Fibroblast of lung (primary cell): ENCODE results near the gene C1orf53. TPM values are rescaled to one million over a fixed set of nuclear protein-coding genes. Genes with fewer than 3 reads are reported as not detected.

Source experiments
- DNase-seq, 2 donors: peaks; one replicate each; pipeline versions ENCODE4 v3.0.0 to v3.0.0-alpha.2; 2010; ENCODE audit warnings: low read depth in 2 of 2
- H2AFZ ChIP-seq: 2 replicates; pipeline ENCODE4 v1.5.1; 2012; ENCODE audit warnings: low read length, control low read depth, inconsistent platforms
- H3K27ac ChIP-seq: 2 replicates; pipeline ENCODE4 v1.5.1; 2011; ENCODE audit warnings: low read length, control low read depth; ENCODE audit not compliant: insufficient read depth
- H3K27me3 ChIP-seq: 2 replicates; pipeline ENCODE4 v1.5.1; 2011; ENCODE audit warnings: mild to moderate bottlenecking, low read length; ENCODE audit not compliant: control insufficient read depth, insufficient read depth
- H3K36me3 ChIP-seq: 2 replicates; pipeline ENCODE4 v1.5.1; 2011; ENCODE audit warnings: low read length; ENCODE audit not compliant: control insufficient read depth, insufficient read depth
- H3K4me1 ChIP-seq: 2 replicates; pipeline ENCODE4 v1.5.1; 2011; ENCODE audit warnings: low read length; ENCODE audit not compliant: control insufficient read depth, insufficient read depth; ENCODE audit errors: extremely low read depth
- H3K4me2 ChIP-seq: 2 replicates; pipeline ENCODE4 v1.5.1; 2011; ENCODE audit warnings: low read length, control low read depth; ENCODE audit not compliant: insufficient read depth; ENCODE audit errors: extremely low read depth
- H3K4me3 ChIP-seq, 4 experiments: fragments of 200-600 bp in 1 of 4; sonication (generic) in 1 of 4; replicated peaks in 1 of 4; 2 replicates each; pipeline ENCODE4 v1.5.1; 2011 to 2016; ENCODE audit warnings: low read length in 4 of 4, low read depth in 3 of 4, mild to moderate bottlenecking in 3 of 4, control low read depth in 2 of 4, inconsistent platforms in 1 of 4, mixed read lengths in 1 of 4; ENCODE audit not compliant: insufficient read depth in 1 of 4; ENCODE audit errors: control extremely low read depth in 1 of 4
- H3K79me2 ChIP-seq: 2 replicates; pipeline ENCODE4 v1.5.1; 2012; ENCODE audit warnings: mild to moderate bottlenecking, low read length, inconsistent platforms; ENCODE audit not compliant: control insufficient read depth, insufficient read depth
- H3K9ac ChIP-seq: 2 replicates; pipeline ENCODE4 v1.5.1; 2011; ENCODE audit warnings: mild to moderate bottlenecking, low read length, control low read depth; ENCODE audit not compliant: insufficient read depth
- H3K9me3 ChIP-seq: 2 replicates; pipeline ENCODE4 v1.5.1; 2012; ENCODE audit warnings: low read depth, low read length; ENCODE audit not compliant: control insufficient read depth, insufficient read depth
- H4K20me1 ChIP-seq: 2 replicates; pipeline ENCODE4 v1.5.1; 2011; ENCODE audit warnings: low read length; ENCODE audit not compliant: control insufficient read depth, insufficient read depth; ENCODE audit errors: extremely low read depth
- EZH2 ChIP-seq: IDR thresholded peaks from 2 replicates; pipeline ENCODE4 v1.5.1; 2012; ENCODE audit warnings: low read length, control low read depth, mild to moderate bottlenecking; ENCODE audit errors: missing control alignments
- polyA plus RNA-seq, 2 donors: library from polyadenylated mRNA; depleted of rRNA in 1 of 2; stranded (reverse) in 1 of 2; unstranded in 1 of 2; fragments of >200 nt; gene quantifications; 2 replicates each; pipeline ENCODE4 v1.2.1, GENCODE V29; 2011 to 2012; ENCODE audit warnings: missing spikeins in 1 of 2
- total RNA-seq: library from RNA; depleted of rRNA; stranded (reverse); fragments of >200 nt; gene quantifications from 2 replicates; pipeline ENCODE4 v1.2.1, GENCODE V29; 2014
- TF ChIP-seq, protein P1 (sequence below), 2 donors: IDR thresholded peaks in 1 of 2; conservative IDR thresholded peaks in 1 of 2; 1 replicate in 1 of 2; 2 replicates in 1 of 2; pipeline ENCODE4 v1.5.1; 2011 to 2012; ENCODE audit warnings: low read length in 2 of 2, control low read depth in 1 of 2, inconsistent platforms in 1 of 2, low read depth in 1 of 2, mild to moderate bottlenecking in 1 of 2

The C1orf53 gene
- total and polyA plus RNA-seq, 2 donors (not counting 1 experiment from before 2014, with no cell fraction given): 3.0 to 3.3 TPM

GRCh38 chr1:197908716-197909220, 6.3 kb downstream of the C1orf53 start:
- Histone ChIP-seq H3K4me2 (no peak overlapping the region), H3K27me3 (peaks cover 68% of the 10 kb centered on the region), H3K4me1 (no peaks in the 10 kb centered on the region), H3K9ac (no peak overlapping the region), H2AFZ (no peak overlapping the region), H3K9me3 (no peaks in the 10 kb centered on the region), H3K4me3 (no peak overlapping the region), H3K36me3 (no peaks in the 10 kb centered on the region), H4K20me1 (no peaks in the 10 kb centered on the region), H3K79me2 (no peaks in the 10 kb centered on the region), H3K27ac (no peak overlapping the region)
- TF ChIP-seq EZH2: no peak
- TF ChIP-seq, protein P1, sequence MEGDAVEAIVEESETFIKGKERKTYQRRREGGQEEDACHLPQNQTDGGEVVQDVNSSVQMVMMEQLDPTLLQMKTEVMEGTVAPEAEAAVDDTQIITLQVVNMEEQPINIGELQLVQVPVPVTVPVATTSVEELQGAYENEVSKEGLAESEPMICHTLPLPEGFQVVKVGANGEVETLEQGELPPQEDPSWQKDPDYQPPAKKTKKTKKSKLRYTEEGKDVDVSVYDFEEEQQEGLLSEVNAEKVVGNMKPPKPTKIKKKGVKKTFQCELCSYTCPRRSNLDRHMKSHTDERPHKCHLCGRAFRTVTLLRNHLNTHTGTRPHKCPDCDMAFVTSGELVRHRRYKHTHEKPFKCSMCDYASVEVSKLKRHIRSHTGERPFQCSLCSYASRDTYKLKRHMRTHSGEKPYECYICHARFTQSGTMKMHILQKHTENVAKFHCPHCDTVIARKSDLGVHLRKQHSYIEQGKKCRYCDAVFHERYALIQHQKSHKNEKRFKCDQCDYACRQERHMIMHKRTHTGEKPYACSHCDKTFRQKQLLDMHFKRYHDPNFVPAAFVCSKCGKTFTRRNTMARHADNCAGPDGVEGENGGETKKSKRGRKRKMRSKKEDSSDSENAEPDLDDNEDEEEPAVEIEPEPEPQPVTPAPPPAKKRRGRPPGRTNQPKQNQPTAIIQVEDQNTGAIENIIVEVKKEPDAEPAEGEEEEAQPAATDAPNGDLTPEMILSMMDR (conservative IDR thresholded peaks at IDR 0.05 in 1 of 2, IDR thresholded peaks at IDR 0.05 in 1 of 2; ENCODE audit: low read depth in 1 of 2, low read length in 2 of 2): no peak
- DNase-seq: no peak

DNA sequence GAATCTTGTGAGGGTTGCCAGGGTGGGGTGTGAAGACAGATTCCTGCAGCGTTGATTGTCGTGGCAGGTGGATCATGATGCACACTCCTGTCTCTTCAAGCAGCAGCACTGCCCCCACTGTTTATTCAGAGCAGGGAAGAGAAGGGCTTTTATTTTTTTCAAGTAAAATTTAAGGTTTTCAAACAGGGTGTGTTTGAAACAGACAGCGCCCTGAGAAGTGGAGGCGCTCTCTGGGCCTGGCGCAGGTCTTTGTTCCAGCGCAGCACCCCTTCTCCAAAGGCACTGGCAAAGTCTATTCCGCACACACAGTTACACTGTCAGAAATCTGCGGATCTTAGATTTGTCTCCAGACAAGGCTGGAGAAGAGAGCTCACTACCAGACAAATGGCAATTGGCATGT, 7.0 kb downstream of the C1orf53 start:
- Histone ChIP-seq H3K9ac (no peak overlapping the region), H4K20me1 (no peaks in the 10 kb centered on the region), H3K27ac (no peak overlapping the region), H2AFZ (no peak overlapping the region), H3K79me2 (no peaks in the 10 kb centered on the region), H3K27me3 (peaks cover 71% of the 10 kb centered on the region), H3K36me3 (no peaks in the 10 kb centered on the region), H3K4me2 (no peak overlapping the region), H3K9me3 (no peaks in the 10 kb centered on the region), H3K4me1 (no peaks in the 10 kb centered on the region), H3K4me3 (no peak overlapping the region)
- no peak for DNase-seq
- TF ChIP-seq, protein P1 (conservative IDR thresholded peaks at IDR 0.05 in 1 of 2, IDR thresholded peaks at IDR 0.05 in 1 of 2; ENCODE audit: low read depth in 1 of 2, low read length in 2 of 2): no peak
- TF ChIP-seq EZH2: no peak

DNA sequence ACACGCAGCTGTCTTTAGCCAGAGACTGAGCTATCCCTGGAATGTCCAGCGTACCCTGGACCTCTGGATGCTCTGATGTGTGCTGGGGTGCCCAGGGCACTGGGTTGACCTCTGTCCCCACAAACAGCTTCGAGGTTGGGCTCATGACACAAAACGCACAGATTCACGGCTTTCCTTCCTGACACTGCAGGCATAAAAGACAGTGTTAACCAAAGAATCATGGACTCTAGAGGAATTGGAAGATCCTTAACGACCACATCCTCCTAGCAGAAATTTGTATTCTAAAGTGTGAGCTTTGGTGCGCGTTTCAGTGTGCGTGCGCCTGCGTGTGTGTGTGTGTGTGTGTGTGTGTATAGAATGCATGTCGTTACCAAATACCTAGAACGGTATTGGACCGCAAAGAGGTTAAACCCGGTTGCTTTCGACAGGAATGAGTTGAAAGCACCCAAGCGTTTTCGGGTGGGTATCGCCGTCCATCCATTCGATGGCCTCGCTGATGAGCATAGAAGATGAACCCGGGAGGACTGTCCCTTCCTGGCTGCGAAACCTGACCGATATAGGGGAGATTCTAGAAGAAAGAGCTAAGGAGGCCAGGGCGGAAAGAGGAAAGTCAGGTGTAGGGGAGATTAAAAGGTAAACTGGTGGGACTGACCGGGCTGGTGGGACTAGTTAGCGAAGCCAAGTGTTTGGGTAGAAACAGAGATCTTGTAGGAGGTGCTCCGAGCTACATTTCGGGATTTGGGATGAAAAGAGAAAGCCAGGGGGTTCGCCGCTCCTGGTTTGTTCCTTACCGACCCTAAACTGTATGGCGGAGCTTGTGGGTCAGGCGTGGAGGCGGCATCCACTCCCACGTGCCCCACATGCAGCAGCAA, 7.9 kb downstream of the C1orf53 start:
- Histone ChIP-seq H3K27me3 (peaks cover 81% of the 10 kb centered on the region), H3K27ac (no peak overlapping the region), H3K79me2 (no peaks in the 10 kb centered on the region), H4K20me1 (no peaks in the 10 kb centered on the region), H3K4me2 (no peak overlapping the region), H2AFZ (no peak overlapping the region), H3K36me3 (no peaks in the 10 kb centered on the region), H3K9me3 (no peaks in the 10 kb centered on the region), H3K4me1 (no peaks in the 10 kb centered on the region), H3K9ac (no peak overlapping the region), H3K4me3 (no peak overlapping the region)
- no peak for DNase-seq
- peak; percentile 94 for TF ChIP-seq EZH2
- TF ChIP-seq, protein P1 (conservative IDR thresholded peaks at IDR 0.05 in 1 of 2, IDR thresholded peaks at IDR 0.05 in 1 of 2; ENCODE audit: low read depth in 1 of 2, low read length in 2 of 2): no peak
